Neural progenitor cell (in vitro differentiated cells): Measurements from ENCODE around the gene C4BPA. TPM values are rescaled to one million over a fixed set of nuclear protein-coding genes. Genes with fewer than 3 reads are reported as not detected.

ENCODE experiments used
- DNase-seq: peaks from one replicate; pipeline ENCODE4 v3.0.0-alpha.2; 2016; ENCODE audit warnings: low spot score
- H2AFZ ChIP-seq: fragments of 200-600 bp; sonication (generic); replicated peaks from 2 replicates; pipeline ENCODE4 v1.6.1; 2016; ENCODE audit warnings: antibody characterized with exemption
- H3F3A ChIP-seq: fragments of 200-600 bp; sonication (generic); 2 replicates; pipeline ENCODE4 v1.6.1; 2016; ENCODE audit warnings: antibody characterized with exemption, low read depth
- H3K27ac ChIP-seq: fragments of 200-600 bp; sonication (generic); 2 replicates; pipeline ENCODE4 v1.5.1; 2016; ENCODE audit warnings: mild to moderate bottlenecking
- H3K27me3 ChIP-seq: fragments of 200-600 bp; sonication (generic); 2 replicates; pipeline ENCODE4 v1.6.1; 2016; ENCODE audit warnings: mild to moderate bottlenecking, moderate library complexity
- H3K36me3 ChIP-seq: fragments of 200-600 bp; sonication (generic); 2 replicates; pipeline ENCODE4 v1.5.1; 2016
- H3K4me1 ChIP-seq: fragments of 200-600 bp; sonication (generic); 2 replicates; pipeline ENCODE4 v1.6.1; 2016; ENCODE audit warnings: mixed run types
- H3K4me2 ChIP-seq: fragments of 200-600 bp; sonication (generic); 2 replicates; pipeline ENCODE4 v1.6.1; 2016
- H3K4me3 ChIP-seq: fragments of 200-600 bp; sonication (generic); 2 replicates; pipeline ENCODE4 v1.5.1; 2016
- H3K79me2 ChIP-seq: fragments of 200-600 bp; sonication (generic); 2 replicates; pipeline ENCODE4 v1.6.1; 2016; ENCODE audit warnings: low read depth
- H3K9ac ChIP-seq: fragments of 200-600 bp; sonication (generic); 2 replicates; pipeline ENCODE4 v1.6.1; 2016
- H3K9me3 ChIP-seq: fragments of 200-600 bp; sonication (generic); 2 replicates; pipeline ENCODE4 v1.5.1; 2016; ENCODE audit warnings: low read depth
- H4K20me1 ChIP-seq: fragments of 200-600 bp; sonication (generic); 2 replicates; pipeline ENCODE4 v1.6.1; 2016; ENCODE audit warnings: low read depth
- H3K27ac Mint-ChIP-seq: 3 replicates; pipeline ENCODE4 v1.8.0; 2021; ENCODE audit warnings: mixed read lengths
- H3K27me3 Mint-ChIP-seq: 2 replicates; pipeline ENCODE4 v1.8.0; 2022; ENCODE audit warnings: low read depth, mild to moderate bottlenecking, inconsistent platforms, moderate library complexity, mixed read lengths; ENCODE audit not compliant: insufficient read depth
- H3K36me3 Mint-ChIP-seq: 3 replicates; pipeline ENCODE4 v1.8.0; 2021; ENCODE audit warnings: mixed read lengths
- H3K4me1 Mint-ChIP-seq: 3 replicates; pipeline ENCODE4 v1.8.0; 2021; ENCODE audit warnings: mixed read lengths
- H3K4me3 Mint-ChIP-seq: 3 replicates; pipeline ENCODE4 v1.8.0; 2021; ENCODE audit warnings: mild to moderate bottlenecking, moderate library complexity, mixed read lengths
- H3K9me3 Mint-ChIP-seq: 3 replicates; pipeline ENCODE4 v1.8.0; 2020; ENCODE audit warnings: mixed read lengths
- EZH2 ChIP-seq: fragments of 200-600 bp; sonication (generic); IDR thresholded peaks from 2 replicates; pipeline ENCODE4 v1.6.1; 2017; ENCODE audit warnings: antibody characterized with exemption, mild to moderate bottlenecking, moderate library complexity
- EZH2phosphoT487 ChIP-seq: fragments of 200-600 bp; sonication (generic); IDR thresholded peaks from 2 replicates; pipeline ENCODE4 v1.6.1; 2017; ENCODE audit warnings: antibody characterized with exemption
- total RNA-seq: library from RNA; depleted of rRNA; stranded (reverse); fragments of >200 nt; gene quantifications from 2 replicates; pipeline ENCODE4 v1.2.3, GENCODE V29; 2015; ENCODE audit warnings: low replicate concordance
- TF ChIP-seq, protein P1 (sequence below): fragments of 200-600 bp; sonication (generic); IDR thresholded peaks from 2 replicates; pipeline ENCODE4 v1.5.1; 2017; ENCODE audit warnings: antibody characterized with exemption, mild to moderate bottlenecking

Gene C4BPA
- total RNA-seq, 1 donor from 2014 or later: not detected

- Histone ChIP-seq H3K4me2 (no peak overlapping the region), H3F3A (no peaks in the 10 kb centered on the region), H3K9ac (no peak overlapping the region), H3K36me3 (no peaks in the 10 kb centered on the region), H3K79me2 (no peaks in the 10 kb centered on the region), H3K27ac (no peak overlapping the region), H3K27me3 (no peaks in the 10 kb centered on the region), H3K4me3 (no peak overlapping the region), H3K4me1 (no peaks in the 10 kb centered on the region), H3K9me3 (no peaks in the 10 kb centered on the region), H4K20me1 (no peaks in the 10 kb centered on the region), H2AFZ (no peak overlapping the region)
- TF ChIP-seq EZH2phosphoT487 (no peak), EZH2 (no peak)
- TF ChIP-seq, protein P1, sequence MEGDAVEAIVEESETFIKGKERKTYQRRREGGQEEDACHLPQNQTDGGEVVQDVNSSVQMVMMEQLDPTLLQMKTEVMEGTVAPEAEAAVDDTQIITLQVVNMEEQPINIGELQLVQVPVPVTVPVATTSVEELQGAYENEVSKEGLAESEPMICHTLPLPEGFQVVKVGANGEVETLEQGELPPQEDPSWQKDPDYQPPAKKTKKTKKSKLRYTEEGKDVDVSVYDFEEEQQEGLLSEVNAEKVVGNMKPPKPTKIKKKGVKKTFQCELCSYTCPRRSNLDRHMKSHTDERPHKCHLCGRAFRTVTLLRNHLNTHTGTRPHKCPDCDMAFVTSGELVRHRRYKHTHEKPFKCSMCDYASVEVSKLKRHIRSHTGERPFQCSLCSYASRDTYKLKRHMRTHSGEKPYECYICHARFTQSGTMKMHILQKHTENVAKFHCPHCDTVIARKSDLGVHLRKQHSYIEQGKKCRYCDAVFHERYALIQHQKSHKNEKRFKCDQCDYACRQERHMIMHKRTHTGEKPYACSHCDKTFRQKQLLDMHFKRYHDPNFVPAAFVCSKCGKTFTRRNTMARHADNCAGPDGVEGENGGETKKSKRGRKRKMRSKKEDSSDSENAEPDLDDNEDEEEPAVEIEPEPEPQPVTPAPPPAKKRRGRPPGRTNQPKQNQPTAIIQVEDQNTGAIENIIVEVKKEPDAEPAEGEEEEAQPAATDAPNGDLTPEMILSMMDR: no peak
- DNase-seq: no peak
- H3K36me3 Mint-ChIP-seq: no peaks in the 10 kb centered on the region
- H3K27me3 Mint-ChIP-seq: no peaks in the 10 kb centered on the region
- H3K27ac Mint-ChIP-seq: no peak overlapping the region
- H3K4me1 Mint-ChIP-seq: no peaks in the 10 kb centered on the region
- no peaks in the 10 kb centered on the region for H3K9me3 Mint-ChIP-seq
- H3K4me3 Mint-ChIP-seq: no peak overlapping the region
Measured at GRCh38 chr1:207112616-207113296, 8.7 kb downstream of the C4BPA start.

- Histone ChIP-seq H3K36me3 (no peaks in the 10 kb centered on the region), H3K27me3 (no peaks in the 10 kb centered on the region), H2AFZ (no peak overlapping the region), H4K20me1 (no peaks in the 10 kb centered on the region), H3K4me1 (no peaks in the 10 kb centered on the region), H3K4me3 (no peak overlapping the region), H3K9ac (no peak overlapping the region), H3F3A (no peaks in the 10 kb centered on the region), H3K9me3 (no peaks in the 10 kb centered on the region), H3K79me2 (no peaks in the 10 kb centered on the region), H3K4me2 (no peak overlapping the region), H3K27ac (no peak overlapping the region)
- no peaks in the 10 kb centered on the region for H3K9me3 Mint-ChIP-seq
- H3K27me3 Mint-ChIP-seq: no peaks in the 10 kb centered on the region
- no peaks in the 10 kb centered on the region for H3K4me1 Mint-ChIP-seq
- H3K4me3 Mint-ChIP-seq: no peak overlapping the region
- H3K27ac Mint-ChIP-seq: no peak overlapping the region
- TF ChIP-seq, protein P1: no peak
- no peak for TF ChIP-seq EZH2
- no peak for TF ChIP-seq EZH2phosphoT487
- no peaks in the 10 kb centered on the region for H3K36me3 Mint-ChIP-seq
- DNase-seq: no peak
Measured at GRCh38 chr1:207115269-207115668, 11.2 kb downstream of the C4BPA start.

GRCh38 chr1:207124389-207124788, 20.4 kb downstream of the C4BPA start:
- H3K27me3 ChIP-seq: no peaks in the 10 kb centered on the region
- H3K4me2 ChIP-seq: no peak overlapping the region
- H2AFZ ChIP-seq: no peak overlapping the region
- no peaks in the 10 kb centered on the region for H3F3A ChIP-seq
- no peaks in the 10 kb centered on the region for H3K79me2 ChIP-seq
- no peak overlapping the region for H3K27ac Mint-ChIP-seq
- H3K36me3 Mint-ChIP-seq: no peaks in the 10 kb centered on the region
- no peak overlapping the region for H3K4me3 Mint-ChIP-seq
- no peak overlapping the region for H3K4me3 ChIP-seq
- TF ChIP-seq EZH2phosphoT487 (no peak), EZH2 (no peak)
- TF ChIP-seq, protein P1: no peak
- H3K9me3 Mint-ChIP-seq: peaks cover 18% of the 10 kb centered on the region
- no peaks in the 10 kb centered on the region for H3K9me3 ChIP-seq
- H3K27ac ChIP-seq: no peak overlapping the region
- no peaks in the 10 kb centered on the region for H3K27me3 Mint-ChIP-seq
- H3K4me1 Mint-ChIP-seq: no peaks in the 10 kb centered on the region
- no peaks in the 10 kb centered on the region for H4K20me1 ChIP-seq
- no peak overlapping the region for H3K9ac ChIP-seq
- DNase-seq: no peak
- H3K36me3 ChIP-seq: peaks cover 3% of the 10 kb centered on the region
- no peaks in the 10 kb centered on the region for H3K4me1 ChIP-seq
